ENCODE results near the gene TNFAIP8.

- TF ChIP-seq, protein P1, sequence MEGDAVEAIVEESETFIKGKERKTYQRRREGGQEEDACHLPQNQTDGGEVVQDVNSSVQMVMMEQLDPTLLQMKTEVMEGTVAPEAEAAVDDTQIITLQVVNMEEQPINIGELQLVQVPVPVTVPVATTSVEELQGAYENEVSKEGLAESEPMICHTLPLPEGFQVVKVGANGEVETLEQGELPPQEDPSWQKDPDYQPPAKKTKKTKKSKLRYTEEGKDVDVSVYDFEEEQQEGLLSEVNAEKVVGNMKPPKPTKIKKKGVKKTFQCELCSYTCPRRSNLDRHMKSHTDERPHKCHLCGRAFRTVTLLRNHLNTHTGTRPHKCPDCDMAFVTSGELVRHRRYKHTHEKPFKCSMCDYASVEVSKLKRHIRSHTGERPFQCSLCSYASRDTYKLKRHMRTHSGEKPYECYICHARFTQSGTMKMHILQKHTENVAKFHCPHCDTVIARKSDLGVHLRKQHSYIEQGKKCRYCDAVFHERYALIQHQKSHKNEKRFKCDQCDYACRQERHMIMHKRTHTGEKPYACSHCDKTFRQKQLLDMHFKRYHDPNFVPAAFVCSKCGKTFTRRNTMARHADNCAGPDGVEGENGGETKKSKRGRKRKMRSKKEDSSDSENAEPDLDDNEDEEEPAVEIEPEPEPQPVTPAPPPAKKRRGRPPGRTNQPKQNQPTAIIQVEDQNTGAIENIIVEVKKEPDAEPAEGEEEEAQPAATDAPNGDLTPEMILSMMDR (IDR thresholded peaks at IDR 0.05; ENCODE audit: low read depth, low read length): no peak
- TF ChIP-seq EZH2phosphoT487 (IDR thresholded peaks at IDR 0.05; ENCODE audit: low read depth): no peak
These were observed 37.4 kb upstream of the TNFAIP8 start for GRCh38 chr5:119318256-119318894.

Measured in OCI-LY3 (cell line).